Neural crest cell (in vitro differentiated cells): ENCODE measurements around the gene GNAI3. TPM values are rescaled to one million over a fixed set of nuclear protein-coding genes. Genes with fewer than 3 reads are reported as not detected.

Experiments used
- DNase-seq: peaks from one replicate; pipeline ENCODE4 v3.0.0; 2021; ENCODE audit warnings: low read depth, mixed read lengths, low spot score
- H3K27ac Mint-ChIP-seq: one replicate; pipeline ENCODE4 v1.8.0; 2021; ENCODE audit warnings: mild to moderate bottlenecking, mixed read lengths; ENCODE audit not compliant: unreplicated experiment
- H3K27me3 Mint-ChIP-seq: 2 replicates; pipeline ENCODE4 v1.8.0; 2021; ENCODE audit warnings: low read depth, mild to moderate bottlenecking, mixed read lengths
- H3K36me3 Mint-ChIP-seq: 2 replicates; pipeline ENCODE4 v1.8.0; 2021; ENCODE audit warnings: low read depth, mild to moderate bottlenecking, mixed read lengths
- H3K4me1 Mint-ChIP-seq: 2 replicates; pipeline ENCODE4 v1.8.0; 2021; ENCODE audit warnings: mixed read lengths
- H3K4me3 Mint-ChIP-seq: one replicate; pipeline ENCODE4 v1.8.0; 2021; ENCODE audit warnings: mild to moderate bottlenecking, mixed read lengths
- H3K9me3 Mint-ChIP-seq: 2 replicates; pipeline ENCODE4 v1.8.0; 2021; ENCODE audit warnings: mixed read lengths
- CTCF ChIP-seq: fragments of 200-600 bp; sonication (generic); conservative IDR thresholded peaks from 2 replicates; pipeline ENCODE4 v1.5.0; 2021; ENCODE audit warnings: antibody characterized with exemption, mild to moderate bottlenecking
- total RNA-seq: library from RNA; stranded (reverse); gene quantifications from 2 replicates; pipeline ENCODE4 v1.2.1, GENCODE V29; 2021

GNAI3 gene
- total RNA-seq, 1 donor from 2014 or later, result 9.8 TPM

GRCh38 chr1:109627692-109628399 lies 79.4 kb downstream of the GNAI3 start:
- Mint-ChIP-seq H3K9me3 (no peaks in the 10 kb centered on the region), H3K27me3 (no peaks in the 10 kb centered on the region), H3K4me1 (peaks cover 12% of the 10 kb centered on the region), H3K4me3 (no peak overlapping the region), H3K27ac (no peak overlapping the region), H3K36me3 (peaks cover 3% of the 10 kb centered on the region)
- no peak for TF ChIP-seq CTCF
- DNase-seq, result no peak

- Mint-ChIP-seq H3K27ac (no peak overlapping the region), H3K9me3 (no peaks in the 10 kb centered on the region), H3K4me1 (peaks cover 8% of the 10 kb centered on the region), H3K27me3 (no peaks in the 10 kb centered on the region), H3K36me3 (peaks cover 3% of the 10 kb centered on the region), H3K4me3 (no peak overlapping the region)
- no peak for TF ChIP-seq CTCF
- no peak for DNase-seq
Observed at GRCh38 chr1:109628540-109629321, 80.3 kb downstream of the GNAI3 start.

- Mint-ChIP-seq H3K4me3 (no peak overlapping the region), H3K27ac (no peak overlapping the region), H3K9me3 (no peaks in the 10 kb centered on the region), H3K4me1 (peaks cover 11% of the 10 kb centered on the region), H3K36me3 (peaks cover 3% of the 10 kb centered on the region), H3K27me3 (no peaks in the 10 kb centered on the region)
- TF ChIP-seq CTCF, result no peak
- DNase-seq, result no peak
Observed at GRCh38 chr1:109629372-109630030, 81.1 kb downstream of the GNAI3 start.

- H3K4me1 Mint-ChIP-seq, result peaks cover 11% of the 10 kb centered on the region
- H3K9me3 Mint-ChIP-seq, result no peaks in the 10 kb centered on the region
- H3K36me3 Mint-ChIP-seq, result peaks cover 3% of the 10 kb centered on the region
- no peaks in the 10 kb centered on the region for H3K27me3 Mint-ChIP-seq
- no peak for DNase-seq
- H3K27ac Mint-ChIP-seq, result no peak overlapping the region
- no peak overlapping the region for H3K4me3 Mint-ChIP-seq
- TF ChIP-seq CTCF, result peak; percentile 52
Observed at GRCh38 chr1:109630081-109630897, 81.9 kb downstream of the GNAI3 start.

GRCh38 chr1:109630898-109631512 lies 82.6 kb downstream of the GNAI3 start:
- H3K27ac Mint-ChIP-seq, result no peak overlapping the region
- H3K4me3 Mint-ChIP-seq, result no peak overlapping the region
- H3K36me3 Mint-ChIP-seq, result peaks cover 3% of the 10 kb centered on the region
- peaks cover 5% of the 10 kb centered on the region for H3K4me1 Mint-ChIP-seq
- TF ChIP-seq CTCF, result no peak
- no peaks in the 10 kb centered on the region for H3K27me3 Mint-ChIP-seq
- H3K9me3 Mint-ChIP-seq, result no peaks in the 10 kb centered on the region
- no peak for DNase-seq
